Cardiac muscle cell (in vitro differentiated cells and primary cell): Measurements from ENCODE around the gene TPD52L1. TPM values are rescaled to one million over a fixed set of nuclear protein-coding genes. Genes with fewer than 3 reads are reported as not detected.
A peak's percentile ranks its signal among the peaks of the same experiment; 100 is the strongest.

Experiments used
- DNase-seq, 2 donors: peaks; one replicate each; pipeline versions ENCODE4 v3.0.0 to v3.0.0-alpha.2; 2010 to 2017; ENCODE audit warnings: low read depth in 1 of 2, low spot score in 1 of 2
- H3K27ac ChIP-seq: fragments of 200-600 bp; sonication (generic); 2 replicates; pipeline ENCODE4 v1.5.1; 2016
- H3K27me3 ChIP-seq: fragments of 200-600 bp; sonication (generic); 2 replicates; pipeline ENCODE4 v1.6.0; 2016; ENCODE audit warnings: control low read depth
- H3K36me3 ChIP-seq: fragments of 200-600 bp; sonication (generic); 2 replicates; pipeline ENCODE4 v1.5.1; 2016; ENCODE audit warnings: control low read depth
- H3K4me1 ChIP-seq: fragments of 200-600 bp; sonication (generic); 2 replicates; pipeline ENCODE4 v1.8.1; 2017; ENCODE audit warnings: low read depth, mild to moderate bottlenecking, mixed run types
- H3K4me3 ChIP-seq: fragments of 200-600 bp; sonication (generic); 2 replicates; pipeline ENCODE4 v1.5.1; 2016; ENCODE audit warnings: mild to moderate bottlenecking
- H3K9me3 ChIP-seq: fragments of 200-600 bp; sonication (generic); 2 replicates; pipeline ENCODE4 v1.5.1; 2017; ENCODE audit warnings: low read depth, mild to moderate bottlenecking, control low read depth
- polyA plus RNA-seq: library from polyadenylated mRNA; unstranded; fragments of >200 nt; fragmentation: Nextera tagmentation; extraction: Ambion mirVana; gene quantifications from 2 replicates; pipeline ENCODE4 v1.2.1, GENCODE V29; 2016
- total RNA-seq: library from RNA; depleted of rRNA; stranded (reverse); fragments of >200 nt; gene quantifications from 2 replicates; pipeline ENCODE4 v1.2.3, GENCODE V29; 2016
- TF ChIP-seq, protein P1 (sequence below): IDR thresholded peaks from 2 replicates; pipeline ENCODE4 v1.5.1; 2012; ENCODE audit warnings: low read depth, mild to moderate bottlenecking, low read length

TPD52L1 gene
- total and polyA plus RNA-seq, 2 experiments from 2014 or later: 49.2 to 72.8 TPM

DNA sequence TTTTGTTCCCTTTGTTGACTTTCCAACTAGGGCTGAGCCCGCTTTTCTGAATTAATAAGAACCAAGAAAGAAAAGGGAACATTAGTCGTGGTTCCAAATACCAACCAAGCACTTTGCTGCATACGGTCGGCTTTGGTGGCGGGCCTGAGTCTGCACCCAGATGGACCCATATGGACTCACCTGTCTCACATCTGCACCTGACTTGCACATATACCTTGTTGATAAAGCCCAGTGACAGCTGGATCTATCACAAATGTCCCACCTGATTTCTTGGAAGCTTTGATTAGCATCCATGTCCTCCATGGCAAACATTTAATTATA is 39.0 kb downstream of the TPD52L1 start:
- Histone ChIP-seq H3K4me1 (peaks cover 41% of the 10 kb centered on the region), H3K9me3 (no peaks in the 10 kb centered on the region), H3K27ac (no peak overlapping the region), H3K4me3 (no peak overlapping the region), H3K27me3 (no peaks in the 10 kb centered on the region), H3K36me3 (no peaks in the 10 kb centered on the region)
- no peak for DNase-seq
- TF ChIP-seq, protein P1, sequence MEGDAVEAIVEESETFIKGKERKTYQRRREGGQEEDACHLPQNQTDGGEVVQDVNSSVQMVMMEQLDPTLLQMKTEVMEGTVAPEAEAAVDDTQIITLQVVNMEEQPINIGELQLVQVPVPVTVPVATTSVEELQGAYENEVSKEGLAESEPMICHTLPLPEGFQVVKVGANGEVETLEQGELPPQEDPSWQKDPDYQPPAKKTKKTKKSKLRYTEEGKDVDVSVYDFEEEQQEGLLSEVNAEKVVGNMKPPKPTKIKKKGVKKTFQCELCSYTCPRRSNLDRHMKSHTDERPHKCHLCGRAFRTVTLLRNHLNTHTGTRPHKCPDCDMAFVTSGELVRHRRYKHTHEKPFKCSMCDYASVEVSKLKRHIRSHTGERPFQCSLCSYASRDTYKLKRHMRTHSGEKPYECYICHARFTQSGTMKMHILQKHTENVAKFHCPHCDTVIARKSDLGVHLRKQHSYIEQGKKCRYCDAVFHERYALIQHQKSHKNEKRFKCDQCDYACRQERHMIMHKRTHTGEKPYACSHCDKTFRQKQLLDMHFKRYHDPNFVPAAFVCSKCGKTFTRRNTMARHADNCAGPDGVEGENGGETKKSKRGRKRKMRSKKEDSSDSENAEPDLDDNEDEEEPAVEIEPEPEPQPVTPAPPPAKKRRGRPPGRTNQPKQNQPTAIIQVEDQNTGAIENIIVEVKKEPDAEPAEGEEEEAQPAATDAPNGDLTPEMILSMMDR: no peak

DNA sequence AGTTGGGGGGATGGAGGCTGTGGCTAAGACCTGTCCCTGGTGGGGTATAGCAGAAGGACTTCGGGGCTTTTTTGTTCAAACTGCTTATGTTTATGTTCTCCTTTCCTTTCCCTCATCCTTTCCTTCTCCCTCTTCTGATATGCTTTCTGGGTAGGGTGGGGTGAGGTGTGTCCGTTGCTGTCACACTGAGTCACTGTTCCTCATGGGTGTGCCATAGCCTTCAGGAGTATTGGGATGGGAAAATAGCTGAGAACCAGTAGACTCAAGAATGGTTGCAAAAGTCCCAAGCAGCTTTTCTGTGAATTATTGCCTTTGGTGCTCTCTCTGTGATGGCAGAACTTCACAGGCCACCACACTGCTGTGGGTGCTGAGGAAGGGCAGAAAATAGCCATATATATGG is 39.6 kb downstream of the TPD52L1 start:
- Histone ChIP-seq H3K27me3 (no peaks in the 10 kb centered on the region), H3K4me3 (no peak overlapping the region), H3K36me3 (no peaks in the 10 kb centered on the region), H3K27ac (no peak overlapping the region), H3K9me3 (no peaks in the 10 kb centered on the region), H3K4me1 (peaks cover 45% of the 10 kb centered on the region)
- TF ChIP-seq, protein P1: no peak
- DNase-seq: no peak

DNA sequence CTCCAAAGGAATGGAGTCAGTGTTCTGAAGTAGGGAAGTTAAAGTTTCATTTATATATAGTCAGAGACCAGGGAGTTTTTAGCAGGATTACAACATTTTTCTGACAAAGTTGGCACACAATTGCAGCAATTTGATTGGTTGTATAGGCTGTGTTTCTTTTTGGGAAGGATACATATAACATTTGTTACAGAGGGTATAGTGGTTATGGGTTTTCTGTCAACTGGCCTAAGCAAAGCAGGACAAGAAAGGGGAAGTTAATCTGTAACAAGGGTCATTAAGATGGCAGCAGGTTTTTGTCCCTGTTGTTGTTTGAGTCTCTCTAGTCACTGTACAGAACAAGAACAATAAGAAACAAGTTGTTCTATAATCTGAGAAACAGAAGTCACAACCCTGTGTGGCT is 41.4 kb downstream of the TPD52L1 start:
- H3K4me3 ChIP-seq: no peak overlapping the region
- TF ChIP-seq, protein P1: no peak
- no peaks in the 10 kb centered on the region for H3K27me3 ChIP-seq
- H3K36me3 ChIP-seq: no peaks in the 10 kb centered on the region
- no peak overlapping the region for H3K27ac ChIP-seq
- H3K9me3 ChIP-seq: no peaks in the 10 kb centered on the region
- no peak for DNase-seq
- H3K4me1 ChIP-seq: peaks cover 33% of the 10 kb centered on the region

DNA sequence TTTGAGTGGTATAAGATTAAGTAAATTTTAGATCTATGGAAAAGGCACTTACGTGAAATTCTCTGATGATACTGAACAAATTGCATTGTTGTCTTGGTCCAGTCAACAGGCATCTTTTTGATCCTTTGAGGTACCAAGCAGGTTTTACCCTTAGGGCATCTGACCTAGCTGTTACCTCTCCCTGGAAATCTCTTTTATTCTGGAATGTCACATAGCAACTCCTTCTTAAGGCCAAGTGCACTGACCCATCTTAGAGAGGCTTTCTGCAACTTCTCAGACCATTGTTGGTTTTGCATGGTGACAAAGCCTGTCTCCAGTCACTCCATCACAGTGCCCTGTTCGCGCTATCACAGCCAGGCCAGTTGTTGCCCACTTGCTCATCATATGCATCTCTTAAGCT is 42.0 kb downstream of the TPD52L1 start:
- H3K27me3 ChIP-seq: no peaks in the 10 kb centered on the region
- no peaks in the 10 kb centered on the region for H3K9me3 ChIP-seq
- H3K27ac ChIP-seq: no peak overlapping the region
- TF ChIP-seq, protein P1: no peak
- peaks cover 33% of the 10 kb centered on the region for H3K4me1 ChIP-seq
- no peaks in the 10 kb centered on the region for H3K36me3 ChIP-seq
- H3K4me3 ChIP-seq: no peak overlapping the region
- no peak for DNase-seq

DNA sequence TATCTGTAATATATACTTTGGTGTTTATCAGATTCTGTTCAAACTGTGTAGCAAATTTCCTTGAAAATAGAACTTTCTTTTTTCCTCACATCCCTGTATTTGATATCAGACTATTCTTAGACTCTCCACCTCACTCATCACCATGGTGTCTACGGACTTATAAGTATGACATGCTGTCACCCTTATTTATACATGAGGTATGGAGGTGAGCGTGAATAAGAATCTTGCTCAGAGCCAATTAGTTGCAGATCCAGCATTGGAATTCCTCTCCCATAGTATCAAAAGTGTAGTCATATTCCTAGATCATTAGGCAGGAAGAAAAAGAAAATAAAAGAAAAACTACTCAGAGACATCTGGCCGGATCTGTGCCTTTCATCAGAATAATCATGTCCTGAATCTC is 43.0 kb downstream of the TPD52L1 start:
- DNase-seq: no peak
- Histone ChIP-seq H3K27ac (peak overlapping the region; percentile 80), H3K9me3 (no peaks in the 10 kb centered on the region), H3K4me1 (peaks cover 33% of the 10 kb centered on the region), H3K4me3 (no peak overlapping the region), H3K36me3 (no peaks in the 10 kb centered on the region), H3K27me3 (no peaks in the 10 kb centered on the region)
- TF ChIP-seq, protein P1: no peak

DNA sequence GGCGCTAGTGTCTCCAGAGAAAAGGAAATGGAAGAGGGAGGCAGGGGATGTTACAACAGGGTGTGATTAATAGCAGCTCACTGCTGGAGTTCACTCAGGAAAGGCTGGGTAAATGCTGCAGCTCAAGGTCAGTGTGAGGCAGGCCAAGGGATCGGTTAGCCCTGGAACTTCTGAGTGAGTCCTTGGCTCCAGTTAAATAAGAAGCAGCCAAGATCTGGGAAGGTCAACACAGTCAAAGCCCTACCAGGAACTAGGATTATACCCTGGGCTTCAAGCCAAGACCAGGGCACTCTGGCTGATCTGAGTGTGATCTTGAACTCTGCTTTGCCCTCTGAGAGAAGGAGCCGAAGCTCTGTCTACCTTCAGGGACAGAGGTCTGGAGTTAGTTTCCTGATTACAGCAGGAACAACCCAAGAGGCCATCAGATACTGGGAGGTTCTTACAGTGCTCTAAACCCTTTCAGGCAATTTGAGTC is 44.3 kb downstream of the TPD52L1 start:
- Histone ChIP-seq H3K4me1 (peaks cover 33% of the 10 kb centered on the region), H3K9me3 (no peaks in the 10 kb centered on the region), H3K4me3 (no peak overlapping the region), H3K27me3 (no peaks in the 10 kb centered on the region), H3K36me3 (no peaks in the 10 kb centered on the region), H3K27ac (peak overlapping the region; percentile 80)
- TF ChIP-seq, protein P1: no peak
- DNase-seq: peak; percentile 70 to 78
